ENCODE data around the gene DLAT.
"Not testable (repeated sequence)": the region's sequence is repeated elsewhere in the genome, so short reads cannot be mapped to it uniquely, and the experiment has no call there.

Gene DLAT

GRCh38 chr11:112004389-112004788 is 20.8 kb upstream of the DLAT start:
- no peak for DNase-seq (ENCODE audit: extremely low read depth in 1 of 2, low read depth in 1 of 2)

GRCh38 chr11:112005422-112006094 is 19.6 kb upstream of the DLAT start:
- no peak for DNase-seq (ENCODE audit: extremely low read depth in 1 of 2, low read depth in 1 of 2)

GRCh38 chr11:112006095-112006441 is 19.1 kb upstream of the DLAT start:
- DNase-seq (ENCODE audit: extremely low read depth in 1 of 2, low read depth in 1 of 2): not testable (repeated sequence)

- DNase-seq (ENCODE audit: extremely low read depth in 1 of 2, low read depth in 1 of 2): not testable (repeated sequence)
Measured at GRCh38 chr11:112011451-112011850, 13.8 kb upstream of the DLAT start.

GRCh38 chr11:112012874-112013273 is 12.3 kb upstream of the DLAT start:
- DNase-seq (ENCODE audit: extremely low read depth in 1 of 2, low read depth in 1 of 2): no peak

GRCh38 chr11:112013497-112014164 is 11.6 kb upstream of the DLAT start:
- no peak for DNase-seq (ENCODE audit: extremely low read depth in 1 of 2, low read depth in 1 of 2)

- DNase-seq (ENCODE audit: extremely low read depth in 1 of 2, low read depth in 1 of 2): no peak
Measured at GRCh38 chr11:112016088-112016764, 9.0 kb upstream of the DLAT start.

GRCh38 chr11:112016765-112017376 is 8.3 kb upstream of the DLAT start:
- no peak for DNase-seq (ENCODE audit: extremely low read depth in 1 of 2, low read depth in 1 of 2)

- no peak for DNase-seq (ENCODE audit: extremely low read depth in 1 of 2, low read depth in 1 of 2)
Measured at GRCh38 chr11:112017538-112017937, 7.7 kb upstream of the DLAT start.

- DNase-seq (ENCODE audit: extremely low read depth in 1 of 2, low read depth in 1 of 2): no peak
Measured at GRCh38 chr11:112019066-112019465, 6.1 kb upstream of the DLAT start.

GRCh38 chr11:112023104-112023503 is 2.1 kb upstream of the DLAT start:
- DNase-seq (ENCODE audit: extremely low read depth in 1 of 2, low read depth in 1 of 2): no peak

- no peak for DNase-seq (ENCODE audit: extremely low read depth in 1 of 2, low read depth in 1 of 2)
Measured at GRCh38 chr11:112024178-112024772, 933 bp upstream of the DLAT start.

GRCh38 chr11:112025707-112026106 is 499 bp downstream of the DLAT start:
- DNase-seq (ENCODE audit: extremely low read depth in 1 of 2, low read depth in 1 of 2): no peak

GRCh38 chr11:112026784-112027410 is 1.7 kb downstream of the DLAT start:
- DNase-seq (ENCODE audit: extremely low read depth in 1 of 2, low read depth in 1 of 2): not testable (repeated sequence)

GRCh38 chr11:112029460-112029859 is 4.3 kb downstream of the DLAT start:
- no peak for DNase-seq (ENCODE audit: extremely low read depth in 1 of 2, low read depth in 1 of 2)

GRCh38 chr11:112033902-112034301 is 8.7 kb downstream of the DLAT start:
- DNase-seq (ENCODE audit: extremely low read depth in 1 of 2, low read depth in 1 of 2): no peak

- DNase-seq (ENCODE audit: extremely low read depth in 1 of 2, low read depth in 1 of 2): no peak
Measured at GRCh38 chr11:112037527-112037926, 12.3 kb downstream of the DLAT start.

- no peak for DNase-seq (ENCODE audit: extremely low read depth in 1 of 2, low read depth in 1 of 2)
Measured at GRCh38 chr11:112042161-112042960, 17.2 kb downstream of the DLAT start.

GRCh38 chr11:112042961-112043304 is 17.7 kb downstream of the DLAT start:
- no peak for DNase-seq (ENCODE audit: extremely low read depth in 1 of 2, low read depth in 1 of 2)

GRCh38 chr11:112044961-112045360 is 19.8 kb downstream of the DLAT start:
- DNase-seq (ENCODE audit: extremely low read depth in 1 of 2, low read depth in 1 of 2): no peak
